ENCODE data around the gene GTF2H2. TPM values are rescaled to one million over a fixed set of nuclear protein-coding genes. Genes with fewer than 3 reads are reported as not detected.
"Not testable (repeated sequence)": the region's sequence is repeated elsewhere in the genome, so short reads cannot be mapped to it uniquely, and the experiment has no call there.

Gene GTF2H2
- total and polyA plus RNA-seq, 2 of the 4 experiments (the other 2 are of a cell fraction) = 13.9 to 18.1 TPM

GRCh38 chr5:71088754-71089153 is 21.3 kb upstream of the GTF2H2 start:
- ATAC-seq (ENCODE audit: low read depth); H3K4ac ChIP-seq (ENCODE audit: low read depth, low read length); H3K9me3 ChIP-seq (ENCODE audit: control insufficient read depth, insufficient read depth, low read length); H3K4me1 ChIP-seq (ENCODE audit: control insufficient read depth, insufficient read depth, low read length); H2AK9ac ChIP-seq (replicated peaks; ENCODE audit: low read depth, low read length, poor library complexity); H2AK5ac ChIP-seq (ENCODE audit: low read depth, low read length); in situ Hi-C loops (cut with MboI; ENCODE audit: low sequenced_read_pairs); CTCF ChIA-PET; H3K9ac ChIP-seq (ENCODE audit: low read depth, low read length); H3K79me1 ChIP-seq (ENCODE audit: low read depth in 1 of 2, low read length in 2 of 2); H2BK15ac ChIP-seq (ENCODE audit: low read depth, low read length); H3K27me3 ChIP-seq (ENCODE audit: control insufficient read depth, insufficient read depth, low read length); H3K14ac ChIP-seq (replicated peaks; ENCODE audit: low read depth, low read length); H4K8ac ChIP-seq (ENCODE audit: low read depth in 2 of 2, low read length in 2 of 2); H4K91ac ChIP-seq (ENCODE audit: insufficient read depth, low read depth, low read length); H2BK5ac ChIP-seq (ENCODE audit: low read depth, low read length, poor library complexity, severe bottlenecking); H3K56ac ChIP-seq (ENCODE audit: extremely low read depth, insufficient read depth, low read length); POLR2A ChIA-PET (ENCODE audit: unreplicated experiment); DNase-seq; H3K23ac ChIP-seq (ENCODE audit: low read depth, low read length); H2BK20ac ChIP-seq (ENCODE audit: low read depth, low read length); BruUV-seq (replicated peaks); H2AFZ ChIP-seq (replicated peaks; ENCODE audit: low read length, poor library complexity); H3K9me1 ChIP-seq (ENCODE audit: insufficient read depth, low read length); intact Hi-C loops (cut with micrococcal nuclease); H3K4me2 ChIP-seq (ENCODE audit: low read depth, low read length); dilution Hi-C loops (cut with HindIII; ENCODE audit: low sequenced_read_pairs, unreplicated experiment); H3K27ac ChIP-seq (ENCODE audit: insufficient read depth, low read length); H3K36me3 ChIP-seq (ENCODE audit: control insufficient read depth, insufficient read depth, low read length); H3K18ac ChIP-seq (ENCODE audit: low read depth, low read length); H4K5ac ChIP-seq (ENCODE audit: low read depth, low read length); H3K4me3 ChIP-seq (ENCODE audit: insufficient read depth, low read depth, low read length); H2BK120ac ChIP-seq (ENCODE audit: low read depth, low read length); H4K20me1 ChIP-seq (ENCODE audit: insufficient read depth, low read length): not testable (repeated sequence)
- WGBS, 2 experiments (ENCODE audit: extremely low coverage in 2 of 2, insufficient read length in 1 of 2) = no CpG with 5 or more reads among the region's 2 CpGs

- H3K56ac ChIP-seq (ENCODE audit: extremely low read depth, insufficient read depth, low read length); intact Hi-C loops (cut with micrococcal nuclease); H2BK5ac ChIP-seq (ENCODE audit: low read depth, low read length, poor library complexity, severe bottlenecking); H2BK15ac ChIP-seq (ENCODE audit: low read depth, low read length); POLR2A ChIA-PET (ENCODE audit: unreplicated experiment); H3K36me3 ChIP-seq (ENCODE audit: control insufficient read depth, insufficient read depth, low read length); H3K4me3 ChIP-seq (ENCODE audit: insufficient read depth, low read depth, low read length); ATAC-seq (ENCODE audit: low read depth); H3K9me3 ChIP-seq (ENCODE audit: control insufficient read depth, insufficient read depth, low read length); DNase-seq; H4K20me1 ChIP-seq (ENCODE audit: insufficient read depth, low read length); H3K27ac ChIP-seq (ENCODE audit: insufficient read depth, low read length); H3K4ac ChIP-seq (ENCODE audit: low read depth, low read length); in situ Hi-C loops (cut with MboI; ENCODE audit: low sequenced_read_pairs); H3K27me3 ChIP-seq (ENCODE audit: control insufficient read depth, insufficient read depth, low read length); H3K18ac ChIP-seq (ENCODE audit: low read depth, low read length); H4K8ac ChIP-seq (ENCODE audit: low read depth in 2 of 2, low read length in 2 of 2); dilution Hi-C loops (cut with HindIII; ENCODE audit: low sequenced_read_pairs, unreplicated experiment); H4K5ac ChIP-seq (ENCODE audit: low read depth, low read length); H2AK5ac ChIP-seq (ENCODE audit: low read depth, low read length); H3K23ac ChIP-seq (ENCODE audit: low read depth, low read length); H3K14ac ChIP-seq (replicated peaks; ENCODE audit: low read depth, low read length); H3K9me1 ChIP-seq (ENCODE audit: insufficient read depth, low read length); H2BK20ac ChIP-seq (ENCODE audit: low read depth, low read length); H2AK9ac ChIP-seq (replicated peaks; ENCODE audit: low read depth, low read length, poor library complexity); H3K4me1 ChIP-seq (ENCODE audit: control insufficient read depth, insufficient read depth, low read length); H3K4me2 ChIP-seq (ENCODE audit: low read depth, low read length); H2AFZ ChIP-seq (replicated peaks; ENCODE audit: low read length, poor library complexity); CTCF ChIA-PET; H2BK120ac ChIP-seq (ENCODE audit: low read depth, low read length); H4K91ac ChIP-seq (ENCODE audit: insufficient read depth, low read depth, low read length); H3K79me1 ChIP-seq (ENCODE audit: low read depth in 1 of 2, low read length in 2 of 2); H3K9ac ChIP-seq (ENCODE audit: low read depth, low read length); BruUV-seq (replicated peaks): not testable (repeated sequence)
- WGBS, 2 experiments (ENCODE audit: extremely low coverage in 2 of 2, insufficient read length in 1 of 2) = no CpG with 5 or more reads among the region's 1 CpG
Observed at GRCh38 chr5:71086145-71086544, 18.7 kb upstream of the GTF2H2 start.
